Measurements from ENCODE around the gene ZNF32. TPM values are rescaled to one million over a fixed set of nuclear protein-coding genes. Genes with fewer than 3 reads are reported as not detected.

The ZNF32 gene
- total and polyA plus RNA-seq, 7 donors = 21.3 to 108 (median 72.1) TPM

GRCh38 chr10:43687373-43687772 is 38.7 kb upstream of the ZNF32 start:
- intact Hi-C loops (cut with DNase I) = loop anchor here (10.0 kb wide), 1 partner anchor 377 kb away; no protein-coding TSS in a partner anchor
- WGBS, 2 donors = 83 to 89% methylated on average over 7 of the region's 7 CpGs

DNA sequence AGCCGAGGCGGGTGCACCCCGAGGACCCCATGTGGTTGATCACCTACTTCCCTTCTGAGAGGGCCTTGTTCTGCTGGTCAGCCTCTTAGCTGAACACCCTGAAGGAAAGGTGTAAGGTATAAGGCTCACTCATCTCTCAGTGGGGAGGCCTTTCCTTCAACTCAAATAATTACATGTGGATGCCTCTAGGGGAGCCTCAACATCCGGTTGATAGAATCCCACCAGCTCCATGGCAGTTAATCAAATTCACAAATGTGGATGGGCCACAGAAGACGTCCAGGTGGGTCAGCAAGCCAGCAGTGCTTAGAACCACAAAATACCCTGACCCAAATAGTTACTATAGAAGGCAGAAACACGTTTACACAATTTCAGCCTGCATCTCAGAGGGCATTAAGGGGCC is 37.7 kb upstream of the ZNF32 start:
- intact Hi-C loops (cut with DNase I) = loop anchor here (10.0 kb wide), 1 partner anchor 378 kb away; no protein-coding TSS in a partner anchor
- H3K27ac ChIP-seq = no peak overlapping the region

More at GRCh38 chr10:43687373-43687772, 38.7 kb upstream of the ZNF32 start:
- Histone ChIP-seq H3K4me1 (peaks cover 0 to 24% (median 14%) of the 10 kb centered on the region in 4 donors), H3K4me3 (no peak overlapping the region), H3K36me3 (no peaks in the 10 kb centered on the region), H3K27me3 (no peaks in the 10 kb centered on the region), H3K9me3 (no peaks in the 10 kb centered on the region), H3K27ac (no peak overlapping the region)
- TF ChIP-seq, protein P1, sequence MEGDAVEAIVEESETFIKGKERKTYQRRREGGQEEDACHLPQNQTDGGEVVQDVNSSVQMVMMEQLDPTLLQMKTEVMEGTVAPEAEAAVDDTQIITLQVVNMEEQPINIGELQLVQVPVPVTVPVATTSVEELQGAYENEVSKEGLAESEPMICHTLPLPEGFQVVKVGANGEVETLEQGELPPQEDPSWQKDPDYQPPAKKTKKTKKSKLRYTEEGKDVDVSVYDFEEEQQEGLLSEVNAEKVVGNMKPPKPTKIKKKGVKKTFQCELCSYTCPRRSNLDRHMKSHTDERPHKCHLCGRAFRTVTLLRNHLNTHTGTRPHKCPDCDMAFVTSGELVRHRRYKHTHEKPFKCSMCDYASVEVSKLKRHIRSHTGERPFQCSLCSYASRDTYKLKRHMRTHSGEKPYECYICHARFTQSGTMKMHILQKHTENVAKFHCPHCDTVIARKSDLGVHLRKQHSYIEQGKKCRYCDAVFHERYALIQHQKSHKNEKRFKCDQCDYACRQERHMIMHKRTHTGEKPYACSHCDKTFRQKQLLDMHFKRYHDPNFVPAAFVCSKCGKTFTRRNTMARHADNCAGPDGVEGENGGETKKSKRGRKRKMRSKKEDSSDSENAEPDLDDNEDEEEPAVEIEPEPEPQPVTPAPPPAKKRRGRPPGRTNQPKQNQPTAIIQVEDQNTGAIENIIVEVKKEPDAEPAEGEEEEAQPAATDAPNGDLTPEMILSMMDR (IDR thresholded peaks at IDR 0.05) = no peak
- TF ChIP-seq POLR2A (IDR thresholded peaks at IDR 0.05) (no peak), POLR2AphosphoS5 (IDR thresholded peaks at IDR 0.05) (no peak), EP300 (IDR thresholded peaks at IDR 0.05) (no peak)
- no peak for DNase-seq

GRCh38 chr10:43685744-43686143 is 37.1 kb upstream of the ZNF32 start:
- Histone ChIP-seq H3K9me3 (no peaks in the 10 kb centered on the region), H3K36me3 (no peaks in the 10 kb centered on the region), H3K27me3 (no peaks in the 10 kb centered on the region), H3K4me3 (no peak overlapping the region), H3K27ac (no peak overlapping the region), H3K4me1 (peaks cover 0 to 18% (median 10%) of the 10 kb centered on the region in 4 donors)
- TF ChIP-seq POLR2AphosphoS5 (IDR thresholded peaks at IDR 0.05) (no peak), POLR2A (IDR thresholded peaks at IDR 0.05) (no peak), EP300 (IDR thresholded peaks at IDR 0.05) (no peak)
- TF ChIP-seq, protein P1 (IDR thresholded peaks at IDR 0.05) = no peak
- WGBS, 2 donors = 89% methylated on average over 8 of the region's 8 CpGs
- DNase-seq = peak; percentile 61
- intact Hi-C loops (cut with DNase I) = loop anchor here (10.0 kb wide), 1 partner anchor 379 kb away; no protein-coding TSS in a partner anchor

More for the DNA sequence above, 37.7 kb upstream of the ZNF32 start:
- H3K9me3 ChIP-seq = no peaks in the 10 kb centered on the region
- no peak overlapping the region for H3K4me3 ChIP-seq
- H3K27me3 ChIP-seq = no peaks in the 10 kb centered on the region
- TF ChIP-seq POLR2A (IDR thresholded peaks at IDR 0.05) = no peak
- no peak for TF ChIP-seq EP300 (IDR thresholded peaks at IDR 0.05)
- no peak for TF ChIP-seq POLR2AphosphoS5 (IDR thresholded peaks at IDR 0.05)
- TF ChIP-seq, protein P1 (IDR thresholded peaks at IDR 0.05) = no peak
- H3K36me3 ChIP-seq = no peaks in the 10 kb centered on the region
- WGBS, 2 donors = 75 to 80% methylated on average over 6 of the region's 6 CpGs
- H3K4me1 ChIP-seq = peaks cover 0 to 19% (median 11%) of the 10 kb centered on the region in 4 donors
- DNase-seq = no peak

DNA sequence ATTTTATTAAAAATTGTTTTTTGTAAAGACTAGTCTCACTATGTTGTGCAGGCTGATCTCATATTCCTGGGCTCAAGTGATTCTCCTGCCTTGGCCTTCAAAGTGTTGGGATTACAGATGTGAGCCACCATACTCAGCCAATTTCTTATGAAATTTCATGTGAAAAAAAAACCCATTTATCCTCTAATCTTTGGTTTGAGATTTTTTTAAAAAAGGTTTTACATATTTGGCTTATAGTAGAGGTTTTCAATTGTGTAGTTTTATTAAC is 35.5 kb upstream of the ZNF32 start:
- no peak overlapping the region for H3K4me3 ChIP-seq
- peaks cover 0 to 24% (median 16%) of the 10 kb centered on the region in 4 donors for H3K4me1 ChIP-seq
- H3K27ac ChIP-seq = no peak overlapping the region
- H3K27me3 ChIP-seq = no peaks in the 10 kb centered on the region
- intact Hi-C loops (cut with DNase I) = loop anchor here (10.0 kb wide), 1 partner anchor 381 kb away; no protein-coding TSS in a partner anchor
- DNase-seq = peak; percentile 63
- no peaks in the 10 kb centered on the region for H3K9me3 ChIP-seq
- no peaks in the 10 kb centered on the region for H3K36me3 ChIP-seq
- TF ChIP-seq, protein P1 (IDR thresholded peaks at IDR 0.05) = no peak
- peak in 1 of 4 donors; percentile 1 for TF ChIP-seq POLR2AphosphoS5 (IDR thresholded peaks at IDR 0.05)
- TF ChIP-seq EP300 (IDR thresholded peaks at IDR 0.05) = no peak
